NCI-H2029 (cell line): ENCODE results near the gene CARD9.
A peak's percentile ranks its signal among the peaks of the same experiment; 100 is the strongest.
"Not testable (repeated sequence)": the region's sequence is repeated elsewhere in the genome, so short reads cannot be mapped to it uniquely, and the experiment has no call there.

Experiments used
- DNase-seq: peaks from one replicate; lab custom pipeline; 2025; lab: John Stamatoyannopoulos, UW

The CARD9 gene

GRCh38 chr9:136363949-136364748 is 9.3 kb downstream of the CARD9 start:
- no peak for DNase-seq

- peak; percentile 93 for DNase-seq
These were observed 10.1 kb downstream of the CARD9 start, which contains the start of gene DNLZ for GRCh38 chr9:136363106-136363948. DNLZ (minus strand) TSS chr9:136363744; CDS start chr9:136363714, 30 bp downstream.

- no peak for DNase-seq
These were observed 11.1 kb downstream of the CARD9 start for GRCh38 chr9:136362450-136362784.

- no peak for DNase-seq
These were observed 11.6 kb downstream of the CARD9 start for GRCh38 chr9:136361754-136362449.

- DNase-seq: no peak
These were observed 12.3 kb downstream of the CARD9 start for GRCh38 chr9:136361047-136361753.

GRCh38 chr9:136359774-136360718 is 13.4 kb downstream of the CARD9 start:
- no peak for DNase-seq

- no peak for DNase-seq
These were observed 14.6 kb downstream of the CARD9 start for GRCh38 chr9:136358888-136359287.

GRCh38 chr9:136358016-136358415 is 15.5 kb downstream of the CARD9 start:
- no peak for DNase-seq

GRCh38 chr9:136357202-136357725 is 16.2 kb downstream of the CARD9 start:
- no peak for DNase-seq

GRCh38 chr9:136355616-136356557 is 17.6 kb downstream of the CARD9 start:
- DNase-seq: no peak

- DNase-seq: no peak
These were observed 18.8 kb downstream of the CARD9 start for GRCh38 chr9:136354592-136355085.

GRCh38 chr9:136353757-136354488 is 19.5 kb downstream of the CARD9 start:
- no peak for DNase-seq

- no peak for DNase-seq
These were observed 20.4 kb downstream of the CARD9 start for GRCh38 chr9:136353088-136353487.

GRCh38 chr9:136352682-136353081 is 20.8 kb downstream of the CARD9 start:
- DNase-seq: peak; percentile 84

GRCh38 chr9:136351868-136352267 is 21.6 kb downstream of the CARD9 start:
- not testable (repeated sequence) for DNase-seq

- no peak for DNase-seq
These were observed 22.1 kb downstream of the CARD9 start for GRCh38 chr9:136351252-136351800.

- no peak for DNase-seq
These were observed 23.9 kb downstream of the CARD9 start for GRCh38 chr9:136349546-136349945.

- DNase-seq: no peak
These were observed 24.8 kb downstream of the CARD9 start for GRCh38 chr9:136348691-136349090.
